ENCODE measurements around the gene IKZF2. TPM values are rescaled to one million over a fixed set of nuclear protein-coding genes. Genes with fewer than 3 reads are reported as not detected.
A peak's percentile ranks its signal among the peaks of the same experiment; 100 is the strongest.

The IKZF2 gene
- total RNA-seq, 1 experiment from 2014 or later = 1.3 TPM

- H3K79me2 ChIP-seq (ENCODE audit: low read length) = no peaks in the 10 kb centered on the region
- no peaks in the 10 kb centered on the region for H3K36me3 ChIP-seq (ENCODE audit: insufficient read depth, low read length)
- no peak overlapping the region for H3K9ac ChIP-seq (ENCODE audit: low read length)
- no peaks in the 10 kb centered on the region for H3K27me3 ChIP-seq (ENCODE audit: low read length)
- no peaks in the 10 kb centered on the region for H3K9me2 ChIP-seq (replicated peaks; ENCODE audit: insufficient read depth, low read length)
- H3K27ac ChIP-seq (ENCODE audit: low read length) = no peak overlapping the region
- H3K4me2 ChIP-seq (ENCODE audit: low read depth, low read length, poor library complexity, severe bottlenecking) = no peak overlapping the region
- H3K9me3 ChIP-seq (ENCODE audit: low read length) = no peaks in the 10 kb centered on the region
- H4K20me1 ChIP-seq (ENCODE audit: insufficient read depth, low read depth, low read length) = no peaks in the 10 kb centered on the region
- no peaks in the 10 kb centered on the region for H3K4me1 ChIP-seq (ENCODE audit: low read length)
- no peak overlapping the region for H2AFZ ChIP-seq (ENCODE audit: low read length)
- DNase-seq = no peak
- no peak overlapping the region for H3K4me3 ChIP-seq (ENCODE audit: low read length)
Observed at GRCh38 chr2:213161759-213162515, 10.5 kb upstream of the IKZF2 start.

GRCh38 chr2:213159768-213160167, 8.4 kb upstream of the IKZF2 start:
- Histone ChIP-seq H3K4me2 (ENCODE audit: low read depth, low read length, poor library complexity, severe bottlenecking) (no peak overlapping the region), H4K20me1 (ENCODE audit: insufficient read depth, low read depth, low read length) (no peaks in the 10 kb centered on the region), H3K9me2 (replicated peaks; ENCODE audit: insufficient read depth, low read length) (no peaks in the 10 kb centered on the region), H3K27me3 (ENCODE audit: low read length) (no peaks in the 10 kb centered on the region), H3K9me3 (ENCODE audit: low read length) (no peaks in the 10 kb centered on the region), H3K4me3 (ENCODE audit: low read length) (no peak overlapping the region), H3K27ac (ENCODE audit: low read length) (no peak overlapping the region), H3K9ac (ENCODE audit: low read length) (no peak overlapping the region), H3K79me2 (ENCODE audit: low read length) (no peaks in the 10 kb centered on the region), H3K4me1 (ENCODE audit: low read length) (peaks cover 5% of the 10 kb centered on the region), H2AFZ (ENCODE audit: low read length) (no peak overlapping the region), H3K36me3 (ENCODE audit: insufficient read depth, low read length) (no peaks in the 10 kb centered on the region)
- no peak for DNase-seq

GRCh38 chr2:213157242-213157641, 5.8 kb upstream of the IKZF2 start:
- H3K9me3 ChIP-seq (ENCODE audit: low read length) = no peaks in the 10 kb centered on the region
- H3K9me2 ChIP-seq (replicated peaks; ENCODE audit: insufficient read depth, low read length) = no peaks in the 10 kb centered on the region
- no peaks in the 10 kb centered on the region for H3K36me3 ChIP-seq (ENCODE audit: insufficient read depth, low read length)
- H3K4me1 ChIP-seq (ENCODE audit: low read length) = peaks cover 8% of the 10 kb centered on the region
- H3K27ac ChIP-seq (ENCODE audit: low read length) = no peak overlapping the region
- DNase-seq = no peak
- no peak overlapping the region for H3K9ac ChIP-seq (ENCODE audit: low read length)
- no peak overlapping the region for H2AFZ ChIP-seq (ENCODE audit: low read length)
- no peaks in the 10 kb centered on the region for H3K79me2 ChIP-seq (ENCODE audit: low read length)
- no peaks in the 10 kb centered on the region for H4K20me1 ChIP-seq (ENCODE audit: insufficient read depth, low read depth, low read length)
- no peak overlapping the region for H3K4me3 ChIP-seq (ENCODE audit: low read length)
- no peaks in the 10 kb centered on the region for H3K27me3 ChIP-seq (ENCODE audit: low read length)
- no peak overlapping the region for H3K4me2 ChIP-seq (ENCODE audit: low read depth, low read length, poor library complexity, severe bottlenecking)

- DNase-seq = no peak
- Histone ChIP-seq H3K4me1 (ENCODE audit: low read length) (peaks cover 12% of the 10 kb centered on the region), H3K27ac (ENCODE audit: low read length) (no peak overlapping the region), H3K79me2 (ENCODE audit: low read length) (no peaks in the 10 kb centered on the region), H4K20me1 (ENCODE audit: insufficient read depth, low read depth, low read length) (no peaks in the 10 kb centered on the region), H3K36me3 (ENCODE audit: insufficient read depth, low read length) (no peaks in the 10 kb centered on the region), H3K9ac (ENCODE audit: low read length) (no peak overlapping the region), H3K4me2 (ENCODE audit: low read depth, low read length, poor library complexity, severe bottlenecking) (no peak overlapping the region), H3K27me3 (ENCODE audit: low read length) (no peaks in the 10 kb centered on the region), H3K9me3 (ENCODE audit: low read length) (no peaks in the 10 kb centered on the region), H3K9me2 (replicated peaks; ENCODE audit: insufficient read depth, low read length) (no peaks in the 10 kb centered on the region), H2AFZ (ENCODE audit: low read length) (no peak overlapping the region), H3K4me3 (ENCODE audit: low read length) (no peak overlapping the region)
Observed at GRCh38 chr2:213156717-213157116, 5.3 kb upstream of the IKZF2 start.

GRCh38 chr2:213152888-213153287, 1.5 kb upstream of the IKZF2 start:
- H3K4me2 ChIP-seq (ENCODE audit: low read depth, low read length, poor library complexity, severe bottlenecking) = no peak overlapping the region
- H3K36me3 ChIP-seq (ENCODE audit: insufficient read depth, low read length) = no peaks in the 10 kb centered on the region
- no peaks in the 10 kb centered on the region for H3K79me2 ChIP-seq (ENCODE audit: low read length)
- no peak overlapping the region for H3K9ac ChIP-seq (ENCODE audit: low read length)
- no peak overlapping the region for H2AFZ ChIP-seq (ENCODE audit: low read length)
- no peaks in the 10 kb centered on the region for H3K27me3 ChIP-seq (ENCODE audit: low read length)
- no peak for DNase-seq
- H3K4me3 ChIP-seq (ENCODE audit: low read length) = no peak overlapping the region
- H4K20me1 ChIP-seq (ENCODE audit: insufficient read depth, low read depth, low read length) = no peaks in the 10 kb centered on the region
- no peak overlapping the region for H3K27ac ChIP-seq (ENCODE audit: low read length)
- peaks cover 29% of the 10 kb centered on the region for H3K4me1 ChIP-seq (ENCODE audit: low read length)
- no peaks in the 10 kb centered on the region for H3K9me3 ChIP-seq (ENCODE audit: low read length)
- no peaks in the 10 kb centered on the region for H3K9me2 ChIP-seq (replicated peaks; ENCODE audit: insufficient read depth, low read length)

GRCh38 chr2:213152065-213152794, 818 bp upstream of the IKZF2 start:
- H4K20me1 ChIP-seq (ENCODE audit: insufficient read depth, low read depth, low read length) = no peaks in the 10 kb centered on the region
- H3K4me1 ChIP-seq (ENCODE audit: low read length) = peaks cover 29% of the 10 kb centered on the region
- H3K4me2 ChIP-seq (ENCODE audit: low read depth, low read length, poor library complexity, severe bottlenecking) = peak overlapping the region; percentile 72
- H3K79me2 ChIP-seq (ENCODE audit: low read length) = no peaks in the 10 kb centered on the region
- H3K4me3 ChIP-seq (ENCODE audit: low read length) = peak overlapping the region; percentile 71
- no peak overlapping the region for H3K27ac ChIP-seq (ENCODE audit: low read length)
- no peaks in the 10 kb centered on the region for H3K36me3 ChIP-seq (ENCODE audit: insufficient read depth, low read length)
- H3K9ac ChIP-seq (ENCODE audit: low read length) = peak overlapping the region; percentile 61
- no peaks in the 10 kb centered on the region for H3K9me3 ChIP-seq (ENCODE audit: low read length)
- H3K9me2 ChIP-seq (replicated peaks; ENCODE audit: insufficient read depth, low read length) = no peaks in the 10 kb centered on the region
- peak; percentile 47 for DNase-seq
- H2AFZ ChIP-seq (ENCODE audit: low read length) = peak overlapping the region; percentile 97
- no peaks in the 10 kb centered on the region for H3K27me3 ChIP-seq (ENCODE audit: low read length)

GRCh38 chr2:213150315-213151097, 906 bp downstream of the IKZF2 start:
- DNase-seq = no peak
- Histone ChIP-seq H3K4me2 (ENCODE audit: low read depth, low read length, poor library complexity, severe bottlenecking) (peak overlapping the region; percentile 89), H2AFZ (ENCODE audit: low read length) (peak overlapping the region; percentile 93), H4K20me1 (ENCODE audit: insufficient read depth, low read depth, low read length) (no peaks in the 10 kb centered on the region), H3K9me3 (ENCODE audit: low read length) (no peaks in the 10 kb centered on the region), H3K9me2 (replicated peaks; ENCODE audit: insufficient read depth, low read length) (no peaks in the 10 kb centered on the region), H3K79me2 (ENCODE audit: low read length) (no peaks in the 10 kb centered on the region), H3K4me3 (ENCODE audit: low read length) (peak overlapping the region; percentile 71), H3K27me3 (ENCODE audit: low read length) (no peaks in the 10 kb centered on the region), H3K27ac (ENCODE audit: low read length) (no peak overlapping the region), H3K9ac (ENCODE audit: low read length) (peak overlapping the region; percentile 68), H3K4me1 (ENCODE audit: low read length) (peaks cover 23% of the 10 kb centered on the region), H3K36me3 (ENCODE audit: insufficient read depth, low read length) (no peaks in the 10 kb centered on the region)

- H4K20me1 ChIP-seq (ENCODE audit: insufficient read depth, low read depth, low read length) = no peaks in the 10 kb centered on the region
- peak overlapping the region; percentile 89 for H3K4me2 ChIP-seq (ENCODE audit: low read depth, low read length, poor library complexity, severe bottlenecking)
- H2AFZ ChIP-seq (ENCODE audit: low read length) = no peak overlapping the region
- no peaks in the 10 kb centered on the region for H3K79me2 ChIP-seq (ENCODE audit: low read length)
- no peak overlapping the region for H3K27ac ChIP-seq (ENCODE audit: low read length)
- H3K9me3 ChIP-seq (ENCODE audit: low read length) = no peaks in the 10 kb centered on the region
- no peaks in the 10 kb centered on the region for H3K27me3 ChIP-seq (ENCODE audit: low read length)
- H3K9ac ChIP-seq (ENCODE audit: low read length) = no peak overlapping the region
- H3K9me2 ChIP-seq (replicated peaks; ENCODE audit: insufficient read depth, low read length) = no peaks in the 10 kb centered on the region
- peak overlapping the region; percentile 32; the same call in 1 of the 2 replicates for H3K4me3 ChIP-seq (ENCODE audit: low read length)
- no peaks in the 10 kb centered on the region for H3K36me3 ChIP-seq (ENCODE audit: insufficient read depth, low read length)
- H3K4me1 ChIP-seq (ENCODE audit: low read length) = peaks cover 23% of the 10 kb centered on the region
- DNase-seq = no peak
Observed at GRCh38 chr2:213149949-213150314, 1.5 kb downstream of the IKZF2 start.

Measured in Karpas-422 (cell line).